OCI-LY1 (cell line): ENCODE data around the gene AIFM1.
A peak's percentile ranks its signal among the peaks of the same experiment; 100 is the strongest.

Experiments used
- H2AFZ ChIP-seq: fragments of 200-600 bp; sonication (generic), shearing (Covaris generic); 2 replicates; pipeline ENCODE4 v1.6.0; 2014; ENCODE audit warnings: antibody characterized with exemption, mild to moderate bottlenecking, low read length
- H3F3A ChIP-seq: fragments of 200-600 bp; sonication (generic), shearing (Covaris generic); 2 replicates; pipeline ENCODE4 v1.6.0; 2014; ENCODE audit warnings: mild to moderate bottlenecking, antibody characterized with exemption, low read length, moderate library complexity; ENCODE audit not compliant: insufficient read depth
- H3K27ac ChIP-seq: fragments of 200-600 bp; sonication (generic); 2 replicates; pipeline ENCODE4 v1.5.1; 2014; ENCODE audit warnings: low read length, mixed run types, mild to moderate bottlenecking, low read depth; ENCODE audit not compliant: poor library complexity, severe bottlenecking
- H3K27me3 ChIP-seq: fragments of 200-600 bp; sonication (generic); 2 replicates; pipeline ENCODE4 v1.6.0; 2014; ENCODE audit warnings: antibody characterized with exemption, mild to moderate bottlenecking, low read length, moderate library complexity; ENCODE audit not compliant: insufficient read depth
- H3K36me3 ChIP-seq: fragments of 200-600 bp; sonication (generic); 2 replicates; pipeline ENCODE4 v1.6.1; 2014; ENCODE audit warnings: mild to moderate bottlenecking, antibody characterized with exemption, low read length, moderate library complexity, mixed read lengths; ENCODE audit not compliant: insufficient read depth
- H3K4me1 ChIP-seq: fragments of 200-600 bp; sonication (generic); 2 replicates; pipeline ENCODE4 v1.5.1; 2014; ENCODE audit warnings: mild to moderate bottlenecking, low read length, moderate library complexity; ENCODE audit not compliant: insufficient read depth, severe bottlenecking
- H3K4me2 ChIP-seq: fragments of 200-600 bp; sonication (generic), shearing (Covaris generic); 2 replicates; pipeline ENCODE4 v1.6.1; 2014; ENCODE audit warnings: low read length
- H3K4me3 ChIP-seq: fragments of 200-600 bp; sonication (generic); 2 replicates; pipeline ENCODE4 v1.5.1; 2014; ENCODE audit warnings: low read length, low read depth, mild to moderate bottlenecking, mixed read lengths; ENCODE audit not compliant: poor library complexity, severe bottlenecking
- H3K79me2 ChIP-seq: fragments of 200-600 bp; shearing (Covaris generic); 2 replicates; pipeline ENCODE4 v1.6.1; 2016; ENCODE audit warnings: mixed run types, low read length, mixed read lengths; ENCODE audit not compliant: insufficient read depth
- H3K9ac ChIP-seq: fragments of 200-600 bp; sonication (generic), shearing (Covaris generic); 2 replicates; pipeline ENCODE4 v1.6.1; 2014; ENCODE audit warnings: mild to moderate bottlenecking, low read length, mixed read lengths
- H3K9me2 ChIP-seq: fragments of 200-600 bp; sonication (generic), shearing (Covaris generic); 2 replicates; pipeline ENCODE4 v1.6.1; 2014; ENCODE audit warnings: low read depth, mild to moderate bottlenecking, low read length, mixed read lengths
- H3K9me3 ChIP-seq: fragments of 200-600 bp; shearing (Covaris generic); 2 replicates; pipeline ENCODE4 v1.6.1; 2014; ENCODE audit warnings: low read length, mixed read lengths
- H4K20me1 ChIP-seq: fragments of 200-600 bp; sonication (generic), shearing (Covaris generic); 2 replicates; pipeline ENCODE4 v1.6.0; 2016; ENCODE audit warnings: mild to moderate bottlenecking, low read length; ENCODE audit not compliant: insufficient read depth
- EZH2 ChIP-seq: fragments of 200-600 bp; sonication (generic), shearing (Covaris generic); IDR thresholded peaks from 2 replicates; pipeline ENCODE4 v1.8.0; 2017; ENCODE audit warnings: borderline replicate concordance, mixed run types, mild to moderate bottlenecking, antibody characterized with exemption, low read length, moderate library complexity, mixed read lengths
- TF ChIP-seq, protein P1 (sequence below): fragments of 200-600 bp; sonication (generic), shearing (Covaris generic); IDR thresholded peaks from 2 replicates; pipeline ENCODE4 v1.5.1; 2017; ENCODE audit warnings: mild to moderate bottlenecking, antibody characterized with exemption, low read length, moderate library complexity, mixed read lengths

Gene AIFM1

DNA sequence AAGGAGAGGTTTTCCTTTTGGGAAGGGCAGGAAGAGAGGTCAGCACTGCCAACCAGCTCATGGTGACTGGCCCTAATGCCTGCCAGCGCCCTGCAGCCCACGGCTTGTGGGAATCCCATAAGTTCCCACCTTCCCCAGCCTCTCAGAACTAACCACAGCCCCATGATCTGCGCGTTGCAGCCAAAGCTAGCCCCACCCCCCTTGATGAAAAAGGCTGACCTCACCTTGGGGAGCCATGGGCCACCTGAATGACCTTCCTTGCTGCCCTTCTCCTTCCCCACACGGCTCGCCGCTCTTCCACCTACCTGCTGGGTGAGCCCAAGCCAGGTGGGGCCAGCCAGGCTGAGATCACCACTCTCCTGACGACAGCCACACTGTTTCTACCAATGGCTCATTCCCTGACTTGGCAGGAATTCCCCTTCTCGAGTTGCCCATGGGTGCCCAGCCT is 51.5 kb downstream of the AIFM1 start:
- Histone ChIP-seq H3K9ac (no peak overlapping the region), H3K27me3 (no peaks in the 10 kb centered on the region), H3K9me3 (no peaks in the 10 kb centered on the region), H3K79me2 (peaks cover 3% of the 10 kb centered on the region; the same call in 1 of the 2 replicates), H4K20me1 (no peaks in the 10 kb centered on the region), H3K36me3 (no peaks in the 10 kb centered on the region), H3K9me2 (no peaks in the 10 kb centered on the region), H2AFZ (no peak overlapping the region), H3F3A (no peaks in the 10 kb centered on the region), H3K4me3 (no peak overlapping the region), H3K4me1 (peaks cover 33% of the 10 kb centered on the region), H3K4me2 (no peak overlapping the region), H3K27ac (no peak overlapping the region)
- TF ChIP-seq EZH2, result no peak
- TF ChIP-seq, protein P1, sequence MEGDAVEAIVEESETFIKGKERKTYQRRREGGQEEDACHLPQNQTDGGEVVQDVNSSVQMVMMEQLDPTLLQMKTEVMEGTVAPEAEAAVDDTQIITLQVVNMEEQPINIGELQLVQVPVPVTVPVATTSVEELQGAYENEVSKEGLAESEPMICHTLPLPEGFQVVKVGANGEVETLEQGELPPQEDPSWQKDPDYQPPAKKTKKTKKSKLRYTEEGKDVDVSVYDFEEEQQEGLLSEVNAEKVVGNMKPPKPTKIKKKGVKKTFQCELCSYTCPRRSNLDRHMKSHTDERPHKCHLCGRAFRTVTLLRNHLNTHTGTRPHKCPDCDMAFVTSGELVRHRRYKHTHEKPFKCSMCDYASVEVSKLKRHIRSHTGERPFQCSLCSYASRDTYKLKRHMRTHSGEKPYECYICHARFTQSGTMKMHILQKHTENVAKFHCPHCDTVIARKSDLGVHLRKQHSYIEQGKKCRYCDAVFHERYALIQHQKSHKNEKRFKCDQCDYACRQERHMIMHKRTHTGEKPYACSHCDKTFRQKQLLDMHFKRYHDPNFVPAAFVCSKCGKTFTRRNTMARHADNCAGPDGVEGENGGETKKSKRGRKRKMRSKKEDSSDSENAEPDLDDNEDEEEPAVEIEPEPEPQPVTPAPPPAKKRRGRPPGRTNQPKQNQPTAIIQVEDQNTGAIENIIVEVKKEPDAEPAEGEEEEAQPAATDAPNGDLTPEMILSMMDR, result no peak

DNA sequence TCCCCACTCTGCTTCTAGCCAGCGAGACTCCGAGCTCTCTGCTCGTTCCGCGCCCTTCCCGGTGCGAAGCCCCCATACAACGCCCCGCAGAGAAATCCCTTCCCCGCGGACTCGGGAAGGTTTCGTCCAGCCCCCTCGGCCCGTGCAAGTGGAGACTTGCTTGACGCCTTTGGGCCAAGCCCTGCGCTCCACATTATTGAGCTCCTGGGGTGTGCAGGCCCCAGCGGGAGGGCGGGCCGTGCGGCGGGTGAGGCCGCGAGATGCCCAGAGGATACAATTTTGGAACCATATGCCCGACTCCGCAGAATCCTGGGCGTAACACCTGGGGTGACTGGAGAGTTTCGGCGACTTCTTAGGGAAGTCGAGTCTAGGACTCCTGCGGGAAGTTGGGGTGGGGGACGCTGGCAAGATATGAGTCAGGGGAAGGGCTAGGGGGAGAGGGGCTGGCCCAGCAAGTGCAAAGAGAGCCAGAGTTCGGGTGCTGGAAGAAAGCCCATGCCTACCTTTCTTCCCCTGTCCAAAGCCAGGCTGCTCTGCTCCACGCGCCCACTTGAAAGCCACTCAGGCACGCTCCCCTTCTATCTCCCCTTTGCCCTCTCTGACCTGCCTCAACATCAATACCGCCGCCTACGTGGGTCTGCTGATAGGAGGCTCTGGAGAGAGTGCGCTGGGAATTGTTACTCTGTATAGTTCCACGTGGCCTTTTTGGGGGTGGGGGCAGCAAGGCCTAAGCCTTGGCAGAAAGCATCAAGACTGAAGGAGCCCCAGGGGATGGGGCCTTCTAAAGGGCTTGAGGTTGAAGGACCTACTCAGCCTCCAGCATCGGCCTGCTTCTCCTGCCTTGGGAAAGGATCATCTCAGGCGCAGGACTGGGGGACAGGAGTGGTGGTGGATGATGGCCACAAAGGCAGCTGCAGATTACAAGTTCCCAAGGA is 54.2 kb downstream of the AIFM1 start:
- H3K9me2 ChIP-seq, result no peaks in the 10 kb centered on the region

DNA sequence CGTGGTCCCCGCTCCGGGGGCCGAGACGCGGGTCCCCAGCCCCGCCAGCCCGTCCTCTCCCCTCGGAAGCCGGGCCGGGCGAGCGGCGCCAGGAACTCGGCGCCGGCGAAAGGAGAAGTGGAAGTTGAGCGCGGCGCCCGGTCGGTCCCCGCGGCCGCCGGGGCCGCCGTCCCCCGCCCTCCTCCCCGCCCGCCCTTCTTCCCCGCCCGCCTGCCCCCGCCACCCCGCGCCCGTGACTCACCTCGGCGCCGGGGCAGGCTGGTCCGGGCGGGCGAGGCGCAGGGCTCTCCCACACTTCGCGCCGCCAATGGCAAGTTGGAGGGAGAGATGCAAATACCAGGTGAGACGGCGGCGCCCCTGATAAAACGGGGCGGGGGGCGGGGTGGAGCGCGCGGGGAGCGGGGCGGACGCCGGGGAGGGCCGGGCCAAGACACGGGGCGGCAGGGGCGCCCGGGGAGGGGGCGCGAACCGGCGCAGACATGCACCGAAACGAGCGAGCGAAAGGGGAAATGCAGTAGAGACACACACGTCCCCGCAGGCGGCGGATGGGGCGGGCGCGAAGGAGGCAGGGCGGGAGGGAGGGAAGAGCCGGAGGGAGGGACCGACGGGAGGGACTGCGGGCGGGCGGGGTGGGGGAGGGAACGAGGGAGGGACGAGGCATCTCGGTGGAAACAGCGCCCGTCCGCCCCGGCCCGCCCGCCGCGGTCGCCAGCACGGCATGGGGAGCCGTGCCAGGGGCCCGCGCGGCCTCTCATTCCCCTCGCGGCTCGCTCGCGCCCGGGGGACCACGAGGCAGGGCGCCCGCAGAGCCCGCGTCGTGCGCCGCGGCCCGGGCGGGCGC is 55.0 kb downstream of the AIFM1 start, which contains the start of gene ELF4:
TSS of gene ELF4 (minus strand) at position 119 of the 841 bp plus-strand sequence. CDS start 29,167 bp downstream, outside the sequence.
- Histone ChIP-seq H4K20me1 (no peaks in the 10 kb centered on the region), H3K4me1 (peaks cover 45% of the 10 kb centered on the region), H3K79me2 (peaks cover 27% of the 10 kb centered on the region), H3K4me3 (peak within 1 kb of the TSS; percentile 86), H3K36me3 (no peaks in the 10 kb centered on the region), H3K27me3 (no peaks in the 10 kb centered on the region), H3K9ac (peak within 1 kb of the TSS; percentile 77), H2AFZ (no peak within 1 kb of the TSS), H3K9me3 (no peaks in the 10 kb centered on the region), H3K9me2 (no peaks in the 10 kb centered on the region), H3K4me2 (peak within 1 kb of the TSS; percentile 98), H3K27ac (peak within 1 kb of the TSS; percentile 87), H3F3A (no peaks in the 10 kb centered on the region)
- TF ChIP-seq EZH2, result no peak
- TF ChIP-seq, protein P1, result no peak

More for the DNA sequence above, 54.2 kb downstream of the AIFM1 start:
- no peak for TF ChIP-seq EZH2
- TF ChIP-seq, protein P1, result no peak
- peaks cover 23% of the 10 kb centered on the region for H3K79me2 ChIP-seq
- H3F3A ChIP-seq, result no peaks in the 10 kb centered on the region
- H3K4me2 ChIP-seq, result peak overlapping the region; percentile 66
- no peaks in the 10 kb centered on the region for H3K36me3 ChIP-seq
- no peaks in the 10 kb centered on the region for H3K9me3 ChIP-seq
- H3K27ac ChIP-seq, result no peak overlapping the region
- peak overlapping the region; percentile 70 for H3K9ac ChIP-seq
- no peak overlapping the region for H2AFZ ChIP-seq
- H3K4me1 ChIP-seq, result peaks cover 36% of the 10 kb centered on the region
- no peaks in the 10 kb centered on the region for H3K27me3 ChIP-seq
- no peaks in the 10 kb centered on the region for H4K20me1 ChIP-seq
- peak overlapping the region; percentile 55 for H3K4me3 ChIP-seq
